Natural killer cell treated with Interleukin-12 subunit alpha and Interleukin-12 subunit beta and Interleukin-15 and Interleukin-18, amount 100 ng/mL, for 72 hours (primary cell): ENCODE measurements around the gene ATP11C. TPM values are rescaled to one million over a fixed set of nuclear protein-coding genes. Genes with fewer than 3 reads are reported as not detected.
"Not testable (repeated sequence)": the region's sequence is repeated elsewhere in the genome, so short reads cannot be mapped to it uniquely, and the experiment has no call there.

Experiments
- ATAC-seq, 2 donors: fragments of 150-1000 bp; cut with Tn5 transposase in 1 of 2; sonication (Bioruptor Pico), chemical (Tn5 transposase) in 1 of 2; 2 replicates each; pipeline ENCODE4 v1.10.0; 2021
- DNase-seq: peaks from one replicate; pipeline ENCODE4 v3.0.0; 2022; ENCODE audit warnings: low spot score
- H3K27ac Mint-ChIP-seq, 2 donors: 1 replicate in 1 of 2; 2 replicates in 1 of 2; pipeline ENCODE4 v1.8.0; 2022; ENCODE audit warnings: mixed read lengths in 2 of 2, mild to moderate bottlenecking in 1 of 2, moderate library complexity in 1 of 2
- H3K27me3 Mint-ChIP-seq, 2 donors: 1 replicate in 1 of 2; 2 replicates in 1 of 2; pipeline ENCODE4 v1.8.0; 2022; ENCODE audit warnings: mixed read lengths in 2 of 2
- H3K36me3 Mint-ChIP-seq: one replicate; pipeline ENCODE4 v1.8.0; 2022; ENCODE audit warnings: mixed read lengths
- H3K4me1 Mint-ChIP-seq, 2 donors: 1 replicate in 1 of 2; 2 replicates in 1 of 2; pipeline ENCODE4 v1.8.0; 2022; ENCODE audit warnings: low read depth in 2 of 2, mixed read lengths in 2 of 2, mild to moderate bottlenecking in 1 of 2
- H3K4me3 Mint-ChIP-seq: one replicate; pipeline ENCODE4 v1.8.0; 2022; ENCODE audit warnings: mixed read lengths
- H3K9me3 Mint-ChIP-seq: 2 replicates; pipeline ENCODE4 v1.8.0; 2022; ENCODE audit warnings: mixed read lengths
- total RNA-seq, 2 donors: library from RNA; stranded (reverse); gene quantifications; one replicate each; pipeline ENCODE4 v1.2.3, GENCODE V29; 2022

Gene ATP11C
- total RNA-seq, 2 donors from 2014 or later, result 17.8 to 20.4 TPM

GRCh38 chrX:139936259-139936658, 3.4 kb upstream of the ATP11C start:
- H3K36me3 Mint-ChIP-seq, result no peaks in the 10 kb centered on the region
- no peak overlapping the region for H3K27ac Mint-ChIP-seq
- peaks cover 0 to 12% of the 10 kb centered on the region in 2 donors for H3K27me3 Mint-ChIP-seq
- H3K9me3 Mint-ChIP-seq, result no peaks in the 10 kb centered on the region
- DNase-seq, result no peak
- ATAC-seq, result no peak
- no peak overlapping the region for H3K4me3 Mint-ChIP-seq
- peaks cover 4% of the 10 kb centered on the region in 2 donors for H3K4me1 Mint-ChIP-seq

GRCh38 chrX:139933904-139934303, 1.1 kb upstream of the ATP11C start:
- ATAC-seq (no peak), DNase-seq (no peak)
- Mint-ChIP-seq H3K4me3 (peak overlapping the region; percentile 92), H3K9me3 (no peaks in the 10 kb centered on the region), H3K36me3 (no peaks in the 10 kb centered on the region), H3K4me1 (peaks cover 12 to 22% of the 10 kb centered on the region in 2 donors), H3K27me3 (peaks cover 0 to 17% of the 10 kb centered on the region in 2 donors), H3K27ac (peak overlapping the region; percentile 77 to 95)

DNA sequence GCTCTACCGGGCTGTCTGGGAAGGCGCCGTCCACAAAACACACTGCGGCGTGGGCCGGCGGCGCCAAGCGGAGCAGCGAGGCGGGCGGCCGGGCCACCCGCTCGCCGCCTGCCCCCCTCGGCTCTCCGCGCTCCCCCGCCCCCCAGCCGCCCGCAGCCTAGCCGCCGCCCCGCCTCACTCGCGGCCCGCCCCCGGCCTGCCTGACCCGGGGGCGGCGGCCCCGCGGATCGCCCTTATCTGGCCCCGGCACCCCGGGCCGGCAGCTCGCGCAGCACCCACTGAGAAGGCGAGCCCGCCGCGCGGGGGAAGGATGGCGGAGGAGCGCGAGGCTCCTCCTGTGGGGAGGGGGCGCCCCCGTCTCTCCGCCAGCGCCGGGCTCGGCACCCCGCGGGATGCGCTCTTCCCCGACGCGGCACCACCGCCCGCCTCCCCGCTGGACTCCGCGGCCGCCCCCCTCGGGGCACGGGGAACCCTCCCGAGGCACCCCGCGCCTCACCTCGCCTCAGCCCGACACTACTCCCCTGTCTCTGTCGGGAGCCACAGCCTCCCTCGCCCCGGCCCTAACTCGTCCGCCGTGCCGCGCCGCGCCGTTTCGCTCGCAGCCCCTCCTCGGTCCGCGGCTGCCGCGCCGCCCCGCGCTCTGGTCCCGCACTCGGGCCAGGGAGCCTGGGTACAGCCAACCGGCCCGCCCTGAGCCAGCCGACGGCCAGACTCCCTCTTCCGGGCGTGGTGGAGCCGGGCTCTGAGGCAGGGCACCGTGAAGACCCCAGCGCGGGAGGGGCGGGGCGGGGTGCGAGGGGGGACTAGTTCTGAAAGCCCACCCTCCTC, 566 bp downstream of the ATP11C start:
- ATAC-seq, result peak; percentile 69

GRCh38 chrX:139931646-139932072, 1.2 kb downstream of the ATP11C start:
- DNase-seq (no peak), ATAC-seq (no peak)
- peak overlapping the region; percentile 70 for H3K4me3 Mint-ChIP-seq
- H3K4me1 Mint-ChIP-seq, result peaks cover 12 to 23% of the 10 kb centered on the region in 2 donors
- no peaks in the 10 kb centered on the region for H3K9me3 Mint-ChIP-seq
- H3K27me3 Mint-ChIP-seq, result peaks cover 0 to 10% of the 10 kb centered on the region in 2 donors
- H3K27ac Mint-ChIP-seq, result no peak overlapping the region
- H3K36me3 Mint-ChIP-seq, result no peaks in the 10 kb centered on the region

More for the DNA sequence above, 566 bp downstream of the ATP11C start:
- Mint-ChIP-seq H3K36me3 (no peaks in the 10 kb centered on the region), H3K4me1 (peaks cover 12 to 23% of the 10 kb centered on the region in 2 donors), H3K27ac (peak overlapping the region; percentile 77 to 95), H3K9me3 (no peaks in the 10 kb centered on the region), H3K4me3 (peak overlapping the region; percentile 92), H3K27me3 (peaks cover 0 to 14% of the 10 kb centered on the region in 2 donors)
- peak; percentile 71 for DNase-seq

GRCh38 chrX:139930916-139931645, 1.8 kb downstream of the ATP11C start:
- Mint-ChIP-seq H3K4me3 (peak overlapping the region; percentile 70), H3K9me3 (no peaks in the 10 kb centered on the region), H3K4me1 (peaks cover 12 to 23% of the 10 kb centered on the region in 2 donors), H3K27ac (no peak overlapping the region), H3K27me3 (peaks cover 0 to 8% of the 10 kb centered on the region in 2 donors), H3K36me3 (no peaks in the 10 kb centered on the region)
- ATAC-seq (no peak), DNase-seq (no peak)

GRCh38 chrX:139930401-139930800, 2.5 kb downstream of the ATP11C start:
- Mint-ChIP-seq H3K4me3 (peak overlapping the region; percentile 70), H3K36me3 (no peaks in the 10 kb centered on the region), H3K4me1 (peaks cover 16 to 23% of the 10 kb centered on the region in 2 donors), H3K9me3 (no peaks in the 10 kb centered on the region), H3K27ac (no peak overlapping the region), H3K27me3 (peaks cover 0 to 11% of the 10 kb centered on the region in 2 donors)
- no peak for DNase-seq
- ATAC-seq, result no peak

DNA sequence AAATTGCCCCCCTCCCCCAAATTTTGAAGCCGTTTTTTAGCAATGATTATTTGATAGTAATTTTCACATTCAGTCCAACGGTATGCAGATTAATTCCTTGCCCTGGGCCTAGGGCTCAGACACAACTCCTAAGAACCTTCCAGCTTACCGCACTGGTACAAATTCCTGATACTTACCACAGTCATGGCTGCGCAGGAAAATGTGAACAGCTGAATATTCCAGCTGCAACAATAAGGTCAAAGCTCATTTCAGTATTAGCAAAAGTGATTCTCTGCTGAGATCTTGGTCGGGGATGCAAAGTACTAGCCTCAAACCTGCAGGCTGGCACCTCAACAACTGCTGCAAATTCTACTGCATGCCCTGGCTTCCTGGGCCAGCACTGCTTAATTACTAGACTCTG, 3.0 kb downstream of the ATP11C start:
- peaks cover 18 to 23% of the 10 kb centered on the region in 2 donors for H3K4me1 Mint-ChIP-seq
- peaks cover 0 to 11% of the 10 kb centered on the region in 2 donors for H3K27me3 Mint-ChIP-seq
- no peaks in the 10 kb centered on the region for H3K9me3 Mint-ChIP-seq
- H3K4me3 Mint-ChIP-seq, result peak overlapping the region; percentile 70
- DNase-seq, result no peak
- no peak overlapping the region for H3K27ac Mint-ChIP-seq
- H3K36me3 Mint-ChIP-seq, result no peaks in the 10 kb centered on the region
- no peak for ATAC-seq

DNA sequence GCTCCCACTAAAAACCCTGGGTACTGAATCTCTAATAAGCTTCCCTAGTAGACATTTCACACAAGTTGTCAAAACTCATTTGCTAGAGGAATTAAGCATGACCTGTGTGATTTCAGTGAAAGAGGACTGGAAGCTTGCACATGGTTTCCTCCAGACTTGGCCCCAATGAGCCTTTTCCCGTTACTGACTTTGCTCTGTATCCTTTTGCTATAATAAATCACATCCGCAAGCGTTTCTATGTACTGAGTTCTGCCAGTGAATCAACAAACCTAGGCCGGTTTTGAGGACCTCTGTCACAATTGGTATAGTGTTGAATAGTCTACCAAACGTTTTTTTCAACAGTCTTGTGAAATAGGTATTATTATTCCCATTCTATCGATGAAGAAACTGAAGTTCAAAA, 8.2 kb downstream of the ATP11C start:
- peaks cover 0 to 10% of the 10 kb centered on the region in 2 donors for H3K27me3 Mint-ChIP-seq
- no peak for DNase-seq
- H3K36me3 Mint-ChIP-seq, result no peaks in the 10 kb centered on the region
- ATAC-seq, result no peak
- no peak overlapping the region for H3K27ac Mint-ChIP-seq
- H3K4me1 Mint-ChIP-seq, result peaks cover 18 to 28% of the 10 kb centered on the region in 2 donors
- no peak overlapping the region for H3K4me3 Mint-ChIP-seq
- no peaks in the 10 kb centered on the region for H3K9me3 Mint-ChIP-seq

- Mint-ChIP-seq H3K9me3 (no peaks in the 10 kb centered on the region), H3K27ac (no peak overlapping the region), H3K27me3 (peaks cover 0 to 7% of the 10 kb centered on the region in 2 donors), H3K36me3 (no peaks in the 10 kb centered on the region), H3K4me3 (no peak overlapping the region), H3K4me1 (peaks cover 18 to 24% of the 10 kb centered on the region in 2 donors)
- DNase-seq (no peak), ATAC-seq (peak; percentile 46 to 50)
Observed at GRCh38 chrX:139924069-139924695, 8.7 kb downstream of the ATP11C start.

GRCh38 chrX:139921142-139921541, 11.7 kb downstream of the ATP11C start:
- DNase-seq, H3K36me3 Mint-ChIP-seq, H3K9me3 Mint-ChIP-seq, H3K27ac Mint-ChIP-seq, H3K27me3 Mint-ChIP-seq, ATAC-seq, H3K4me3 Mint-ChIP-seq: not testable (repeated sequence)
- peaks cover 18 to 21% of the 10 kb centered on the region in 2 donors for H3K4me1 Mint-ChIP-seq

DNA sequence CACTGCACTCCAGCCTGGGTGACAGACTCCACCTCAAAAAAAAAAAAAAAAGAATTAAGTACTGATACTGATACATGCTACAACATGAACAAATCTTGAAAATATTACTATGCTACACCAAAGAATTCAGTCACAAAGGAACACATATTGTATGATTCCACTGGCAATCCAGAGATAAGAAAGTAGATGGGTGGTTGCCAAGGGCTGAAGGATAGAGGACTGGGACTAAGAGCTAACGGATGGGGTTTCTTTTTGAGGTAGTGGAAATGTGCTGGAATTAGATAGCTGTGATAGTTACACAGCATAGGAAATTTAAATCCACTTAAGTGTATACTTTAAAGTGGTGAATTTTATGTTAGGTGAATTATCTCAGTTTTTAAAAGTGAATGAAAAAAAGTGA, 12.5 kb downstream of the ATP11C start:
- ATAC-seq (no peak), DNase-seq (no peak)
- H3K27me3 Mint-ChIP-seq, result peaks cover 0 to 2% of the 10 kb centered on the region in 2 donors
- H3K4me3 Mint-ChIP-seq, result no peak overlapping the region
- H3K9me3 Mint-ChIP-seq, result no peaks in the 10 kb centered on the region
- H3K4me1 Mint-ChIP-seq, result peaks cover 13 to 21% of the 10 kb centered on the region in 2 donors
- H3K36me3 Mint-ChIP-seq, result no peaks in the 10 kb centered on the region
- no peak overlapping the region for H3K27ac Mint-ChIP-seq

DNA sequence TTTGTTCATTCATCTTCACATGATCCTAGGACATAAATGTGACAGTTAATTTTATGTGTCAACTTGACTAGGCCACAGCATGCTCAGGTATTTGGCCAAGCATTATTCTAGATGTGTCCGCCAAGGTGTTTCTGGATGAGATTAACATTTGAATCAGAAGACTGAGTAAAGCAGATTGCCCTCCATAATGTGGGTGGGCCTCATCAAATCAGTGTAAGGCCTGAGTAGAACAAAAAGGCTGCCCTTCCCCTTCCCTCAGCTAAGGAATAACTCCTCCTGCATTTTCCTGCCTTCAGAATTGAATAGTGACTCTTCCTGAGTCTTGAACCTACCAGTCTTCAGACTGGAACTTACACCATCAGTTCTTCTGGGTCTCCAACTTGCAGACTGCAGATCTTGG, 18.4 kb downstream of the ATP11C start:
- H3K27ac Mint-ChIP-seq, result no peak overlapping the region
- no peaks in the 10 kb centered on the region for H3K27me3 Mint-ChIP-seq
- ATAC-seq (no peak), DNase-seq (no peak)
- no peaks in the 10 kb centered on the region for H3K9me3 Mint-ChIP-seq
- H3K4me1 Mint-ChIP-seq, result peaks cover 6 to 7% of the 10 kb centered on the region in 2 donors
- H3K36me3 Mint-ChIP-seq, result no peaks in the 10 kb centered on the region
- H3K4me3 Mint-ChIP-seq, result no peak overlapping the region

DNA sequence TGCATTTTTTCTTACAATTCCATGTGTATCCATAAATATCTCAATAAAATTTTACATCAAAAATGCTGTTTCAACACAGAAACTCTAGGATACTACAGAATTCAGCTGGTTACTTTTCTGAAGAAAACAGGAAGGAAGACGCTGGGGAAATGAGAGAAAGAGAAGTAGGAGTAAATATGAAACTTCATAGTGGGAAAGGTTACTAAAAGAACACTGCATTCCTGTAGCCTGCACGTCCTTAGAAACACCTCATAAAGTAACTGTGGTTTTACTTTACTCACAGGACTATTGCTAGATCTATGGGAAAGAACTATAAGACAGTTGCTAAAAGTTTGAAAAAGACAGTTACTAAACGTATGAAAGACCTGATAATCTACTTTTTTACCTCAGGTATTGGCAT, 23.1 kb downstream of the ATP11C start:
- no peaks in the 10 kb centered on the region for H3K27me3 Mint-ChIP-seq
- H3K36me3 Mint-ChIP-seq, result no peaks in the 10 kb centered on the region
- no peak for ATAC-seq
- H3K4me3 Mint-ChIP-seq, result peak overlapping the region; percentile 46
- no peak for DNase-seq
- peaks cover 9 to 20% of the 10 kb centered on the region in 2 donors for H3K4me1 Mint-ChIP-seq
- H3K9me3 Mint-ChIP-seq, result no peaks in the 10 kb centered on the region
- peak overlapping the region; percentile 33 to 57 for H3K27ac Mint-ChIP-seq
